ENCODE measurements around the gene LRRC43. TPM values are rescaled to one million over a fixed set of nuclear protein-coding genes. Genes with fewer than 3 reads are reported as not detected.

The LRRC43 gene
- total and polyA plus RNA-seq, 2 of the 4 experiments (the other 2 are of a cell fraction): 0.26 to 0.36 TPM

DNA sequence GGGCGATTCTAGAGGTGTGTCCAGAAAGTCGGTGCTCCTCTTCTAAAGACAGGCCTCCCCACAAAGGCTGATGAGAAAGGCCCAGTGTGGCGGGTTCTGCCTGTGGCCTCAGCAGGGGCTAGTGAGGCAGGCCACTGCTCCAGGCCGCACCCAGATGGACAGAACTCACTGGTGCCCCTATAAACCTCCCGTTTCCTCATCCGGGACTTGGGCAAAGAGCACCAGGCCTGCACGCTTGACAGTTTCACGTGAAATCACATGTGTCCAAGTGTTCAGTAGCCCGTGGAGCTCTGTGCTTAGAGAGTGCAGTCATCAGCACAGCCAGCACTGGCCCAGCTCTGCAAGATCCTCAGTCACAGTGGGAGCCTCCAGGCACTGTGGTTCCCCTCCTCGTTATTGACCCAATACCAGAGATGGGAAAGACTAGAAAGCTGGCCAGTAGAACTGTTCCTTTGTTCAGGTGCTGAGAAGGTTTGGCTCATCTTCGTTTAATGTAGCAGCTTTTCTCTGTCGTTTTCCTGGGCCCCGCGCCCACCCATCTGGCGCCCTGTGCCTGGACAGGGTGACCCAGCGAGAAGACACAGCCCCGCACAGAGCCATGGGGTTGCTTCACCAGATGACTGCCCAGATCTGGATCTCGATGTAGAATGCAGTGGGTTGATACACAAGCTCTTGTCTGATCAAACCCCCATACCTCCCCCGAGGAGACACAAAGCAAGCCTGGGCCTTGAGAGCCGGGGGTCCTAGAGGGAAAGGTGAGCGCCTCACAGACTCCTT lies 35.2 kb upstream of the LRRC43 start (continued):
- TF ChIP-seq, protein P1, sequence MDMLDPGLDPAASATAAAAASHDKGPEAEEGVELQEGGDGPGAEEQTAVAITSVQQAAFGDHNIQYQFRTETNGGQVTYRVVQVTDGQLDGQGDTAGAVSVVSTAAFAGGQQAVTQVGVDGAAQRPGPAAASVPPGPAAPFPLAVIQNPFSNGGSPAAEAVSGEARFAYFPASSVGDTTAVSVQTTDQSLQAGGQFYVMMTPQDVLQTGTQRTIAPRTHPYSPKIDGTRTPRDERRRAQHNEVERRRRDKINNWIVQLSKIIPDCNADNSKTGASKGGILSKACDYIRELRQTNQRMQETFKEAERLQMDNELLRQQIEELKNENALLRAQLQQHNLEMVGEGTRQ (IDR thresholded peaks at IDR 0.05; ENCODE audit: low read depth, low read length): no peak

DNA sequence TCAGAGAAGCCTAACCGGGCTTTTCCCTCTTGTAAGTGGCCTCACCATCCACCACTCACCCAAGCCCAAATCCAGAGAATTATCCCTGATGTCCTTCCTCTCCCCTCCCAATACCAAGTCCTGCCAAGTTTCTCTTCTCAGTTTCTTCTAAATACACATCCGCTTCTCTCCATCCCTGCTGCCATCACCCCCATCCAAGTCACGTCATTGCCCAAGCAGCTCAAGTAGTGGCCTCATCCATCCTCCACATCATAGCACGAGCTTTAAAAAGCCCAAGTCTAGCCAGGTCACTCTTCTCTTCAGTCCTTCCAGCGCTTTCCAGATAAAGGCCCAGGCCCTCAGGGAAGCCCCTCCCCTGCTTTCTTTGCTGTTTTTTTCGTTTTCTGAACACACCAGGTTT lies 34.3 kb upstream of the LRRC43 start:
- ChIA-PET POLR2A (ENCODE audit: unreplicated experiment) (no interaction called here), CTCF (interaction anchor here (1.1 kb wide), 1 partner anchor 42 kb away, joined by 3 read pairs; no protein-coding TSS in a partner anchor)
- Histone ChIP-seq H3K18ac (ENCODE audit: low read depth, low read length) (no peak overlapping the region), H2BK15ac (ENCODE audit: low read depth, low read length) (no peak overlapping the region), H2BK5ac (ENCODE audit: low read depth, low read length, poor library complexity, severe bottlenecking) (no peak overlapping the region), H4K8ac (ENCODE audit: low read depth in 2 of 2, low read length in 2 of 2) (peak overlapping the region in 1 of 2 experiments; percentile 35; a peak in 1 of 4 replicates), H3K79me1 (ENCODE audit: low read depth in 1 of 2, low read length in 2 of 2) (no peaks in the 10 kb centered on the region), H4K20me1 (ENCODE audit: insufficient read depth, low read length) (no peaks in the 10 kb centered on the region; the same call in none of the 2 replicates), H3K14ac (replicated peaks; ENCODE audit: low read depth, low read length) (no peak overlapping the region; the same call in 1 of the 2 replicates), H3K4me1 (ENCODE audit: control insufficient read depth, insufficient read depth, low read length) (peaks cover 2% of the 10 kb centered on the region; the same call in 1 of the 2 replicates), H2BK20ac (ENCODE audit: low read depth, low read length) (no peak overlapping the region), H2AK5ac (ENCODE audit: low read depth, low read length) (no peak overlapping the region), H3K56ac (ENCODE audit: extremely low read depth, insufficient read depth, low read length) (no peak overlapping the region), H3K4me3 (ENCODE audit: insufficient read depth, low read depth, low read length) (no peak overlapping the region), H3K4me2 (ENCODE audit: low read depth, low read length) (no peak overlapping the region), H4K91ac (ENCODE audit: insufficient read depth, low read depth, low read length) (no peak overlapping the region), H2BK120ac (ENCODE audit: low read depth, low read length) (peak overlapping the region; percentile 6; the same call in 1 of the 2 replicates), H3K27me3 (ENCODE audit: control insufficient read depth, insufficient read depth, low read length) (no peaks in the 10 kb centered on the region), H2AFZ (replicated peaks; ENCODE audit: low read length, poor library complexity) (peak overlapping the region; percentile 77), H3K9ac (ENCODE audit: low read depth, low read length) (no peak overlapping the region), H3K23ac (ENCODE audit: low read depth, low read length) (no peak overlapping the region), H3K9me3 (ENCODE audit: control insufficient read depth, insufficient read depth, low read length) (no peaks in the 10 kb centered on the region), H2AK9ac (replicated peaks; ENCODE audit: low read depth, low read length, poor library complexity) (peak overlapping the region; percentile 71), H4K5ac (ENCODE audit: low read depth, low read length) (no peak overlapping the region), H3K9me1 (ENCODE audit: insufficient read depth, low read length) (peaks cover 7% of the 10 kb centered on the region; the same call in 1 of the 2 replicates), H3K27ac (ENCODE audit: insufficient read depth, low read length) (no peak overlapping the region), H3K36me3 (ENCODE audit: control insufficient read depth, insufficient read depth, low read length) (peaks cover 5% of the 10 kb centered on the region; the same call in 1 of the 2 replicates), H3K4ac (ENCODE audit: low read depth, low read length) (peak overlapping the region; percentile 37)
- in situ Hi-C loops (cut with MboI; ENCODE audit: low sequenced_read_pairs): no loop called here
- ATAC-seq (ENCODE audit: low read depth): peak; percentile 86
- no TSS peak for BruUV-seq (replicated peaks)
- 27% methylated on average over 6 of the region's 6 CpGs; no CpG with 5 or more reads in 1 of the 2 experiments for WGBS, 2 experiments (ENCODE audit: extremely low coverage in 2 of 2, insufficient read length in 1 of 2)
- intact Hi-C loops (cut with micrococcal nuclease): no loop called here
- dilution Hi-C loops (cut with HindIII; ENCODE audit: low sequenced_read_pairs, unreplicated experiment): no loop called here
- DNase-seq: peak; percentile 86
- TF ChIP-seq CEBPB (IDR thresholded peaks at IDR 0.05; ENCODE audit: low read depth, low read length) (peak; percentile 30; the same call in 1 of the 2 replicates), RAD21 (IDR thresholded peaks at IDR 0.05; ENCODE audit: low read length) (no peak)

All from IMR-90 (cell line).